Left kidney (tissue), 2 donors: ENCODE results near the gene RAB44. TPM values are rescaled to one million over a fixed set of nuclear protein-coding genes. Genes with fewer than 3 reads are reported as not detected.

ENCODE experiments used
- DNase-seq: peaks from one replicate; pipeline ENCODE4 v3.0.0-alpha.2; 2013
- polyA plus RNA-seq: library from polyadenylated mRNA; unstranded; fragments of 120-200 nt; gene quantifications from one replicate; pipeline ENCODE4 v1.2.1, GENCODE V29; 2013; ENCODE audit not compliant: insufficient read length

RAB44 gene
- polyA plus RNA-seq, 1 donor = 0.05 TPM

DNA sequence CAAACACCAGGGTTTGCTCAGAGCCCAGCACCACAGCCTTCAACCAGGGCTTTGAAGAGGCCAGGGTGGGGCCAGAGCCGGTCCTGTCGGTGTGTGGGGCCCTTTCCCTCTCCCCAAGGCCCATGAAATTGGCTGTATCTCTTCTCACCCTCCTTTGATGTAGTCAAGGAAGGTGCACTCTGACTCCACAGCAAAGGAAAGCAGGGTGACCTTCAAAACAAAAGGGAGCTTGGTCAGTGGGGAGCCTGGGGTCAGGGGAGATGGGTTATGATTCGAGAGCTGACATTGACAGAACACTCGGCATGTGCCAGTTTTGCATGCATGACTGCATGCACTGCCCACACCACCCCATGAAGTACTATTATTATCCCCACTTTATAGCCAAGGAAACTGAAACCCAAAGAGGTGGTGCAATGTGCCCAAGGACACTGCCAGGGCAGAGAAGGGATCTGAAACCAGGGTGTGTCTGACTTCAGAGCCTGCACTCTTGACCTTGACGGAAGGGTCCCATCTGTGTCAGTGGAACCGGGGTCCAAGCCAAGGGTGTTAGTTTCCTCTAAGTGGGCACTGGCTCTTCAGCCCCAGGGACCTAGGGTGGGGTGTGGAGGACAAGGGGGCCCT lies 55.4 kb downstream of the RAB44 start:
- DNase-seq = no peak

GRCh38 chr6:36753671-36754405 lies 56.2 kb downstream of the RAB44 start:
- DNase-seq = no peak

DNA sequence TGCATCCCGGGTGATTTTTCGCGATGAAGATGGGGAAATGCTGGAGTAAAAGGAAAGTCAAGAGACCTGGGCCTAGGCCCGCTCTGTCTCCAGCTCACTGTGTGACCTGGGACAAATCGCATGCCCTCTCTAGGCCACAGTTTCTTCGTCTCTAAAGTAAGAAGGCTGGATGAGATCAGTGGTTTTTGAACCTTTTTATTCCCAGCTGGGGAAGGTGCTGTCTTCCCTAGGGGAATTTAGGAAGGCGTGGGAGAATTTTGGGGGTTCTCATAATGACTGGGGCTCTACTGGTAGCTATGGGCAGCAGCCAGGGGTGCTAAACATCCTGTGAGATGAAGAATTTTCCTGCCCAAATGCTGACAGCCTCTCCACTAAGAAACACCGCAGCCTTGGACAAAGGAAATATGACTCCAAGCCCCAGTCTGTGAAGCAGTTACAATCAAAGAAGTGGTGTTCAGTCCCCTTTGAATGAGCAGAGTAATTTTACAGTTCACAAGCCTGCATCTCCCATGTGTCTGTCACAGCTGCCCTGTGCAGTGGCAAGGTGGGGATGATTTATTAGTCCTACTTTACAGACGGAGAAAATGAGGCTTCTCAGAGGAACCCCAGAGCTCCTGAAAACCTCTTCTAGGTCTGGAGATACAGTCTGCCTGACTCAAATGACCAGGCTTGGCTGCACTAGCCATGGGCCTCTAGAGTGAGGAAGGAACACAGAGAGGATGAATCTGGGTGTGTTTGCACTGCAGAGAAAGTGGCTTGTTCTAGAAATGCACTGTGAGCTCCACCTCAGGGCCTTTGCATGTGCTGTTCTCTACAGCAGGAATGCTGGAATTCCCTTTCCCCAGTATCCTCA lies 57.2 kb downstream of the RAB44 start:
- no peak for DNase-seq

DNA sequence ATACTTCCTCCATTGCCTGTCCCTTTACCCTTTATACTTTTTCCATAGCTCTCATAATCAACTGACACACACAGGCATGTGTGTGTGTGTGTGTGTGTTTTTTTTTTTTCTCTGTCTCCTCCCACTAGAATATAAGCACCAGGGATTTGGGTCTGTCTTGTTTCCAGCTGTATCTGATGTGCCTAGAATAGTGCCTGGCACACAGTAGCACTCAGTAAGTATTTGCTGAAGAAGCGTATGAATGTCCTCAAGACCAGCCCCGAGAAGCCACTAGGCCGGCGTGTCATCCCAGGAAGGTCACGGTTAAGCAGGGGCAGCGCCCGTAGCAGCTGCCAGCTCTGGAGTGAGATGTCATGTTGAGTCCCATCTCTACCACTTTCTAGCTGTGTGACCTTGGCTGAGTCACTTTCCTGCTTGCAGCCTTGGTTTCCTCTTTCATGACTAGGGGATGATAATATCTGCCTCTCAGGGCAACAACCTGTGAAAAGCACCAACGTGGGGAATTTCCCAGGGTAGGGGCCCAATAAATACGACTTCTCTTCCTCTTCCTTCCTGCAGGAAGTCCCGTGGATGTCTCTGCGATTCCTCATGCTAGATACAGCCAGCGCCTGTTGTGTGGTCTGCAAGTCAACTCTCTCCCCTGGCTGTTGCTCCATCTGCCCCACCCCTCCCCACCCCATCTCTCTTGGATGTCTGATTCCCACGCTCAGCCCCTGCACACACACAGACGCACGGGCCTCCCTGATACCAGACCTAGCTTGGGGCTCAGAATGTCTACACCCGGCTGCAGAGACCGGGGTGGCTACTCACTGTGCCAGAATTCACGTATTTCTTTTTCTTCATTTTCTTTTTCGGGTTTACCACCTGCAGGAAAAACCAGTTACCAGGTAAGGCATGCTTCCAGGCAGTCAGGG lies 58.1 kb downstream of the RAB44 start:
- DNase-seq = no peak

DNA sequence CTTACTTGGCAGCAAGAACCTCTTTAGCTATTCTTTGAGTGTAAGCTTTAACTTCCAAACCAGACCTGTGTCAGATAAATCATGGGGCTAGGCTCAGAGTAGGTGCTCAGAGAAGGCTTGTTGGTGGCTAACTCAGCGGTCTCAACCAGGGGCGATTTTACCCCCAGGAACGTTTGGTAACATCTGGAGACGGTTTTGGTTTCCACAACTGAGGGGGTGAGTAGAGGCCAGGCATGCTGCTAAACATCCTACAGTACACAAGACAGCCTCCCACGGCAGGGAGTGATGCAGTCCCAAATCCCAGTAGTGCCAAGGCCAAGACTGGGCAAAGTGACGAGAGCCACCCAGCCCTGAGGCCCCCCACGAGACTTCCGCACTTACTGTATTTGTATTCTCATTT lies 59.2 kb downstream of the RAB44 start:
- DNase-seq = no peak

DNA sequence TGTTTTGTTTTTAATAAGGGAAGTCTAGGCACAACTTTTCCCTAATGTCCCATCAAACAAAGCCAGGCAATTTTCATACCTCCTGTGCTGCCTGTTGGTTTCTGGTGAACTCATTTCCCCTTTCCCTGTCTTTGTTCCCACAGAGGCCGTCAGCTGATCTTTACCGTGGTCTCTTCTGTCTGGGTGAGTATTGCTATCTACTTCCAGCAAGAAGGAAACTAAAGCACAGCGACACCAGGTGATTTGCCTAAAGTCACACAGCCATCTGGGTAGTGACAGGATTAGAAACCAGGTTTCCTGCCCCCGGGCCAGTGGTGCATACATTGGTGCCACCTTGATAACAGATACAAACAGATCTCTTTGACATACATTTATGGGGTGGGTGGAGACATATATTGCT lies 59.6 kb downstream of the RAB44 start:
- no peak for DNase-seq

DNA sequence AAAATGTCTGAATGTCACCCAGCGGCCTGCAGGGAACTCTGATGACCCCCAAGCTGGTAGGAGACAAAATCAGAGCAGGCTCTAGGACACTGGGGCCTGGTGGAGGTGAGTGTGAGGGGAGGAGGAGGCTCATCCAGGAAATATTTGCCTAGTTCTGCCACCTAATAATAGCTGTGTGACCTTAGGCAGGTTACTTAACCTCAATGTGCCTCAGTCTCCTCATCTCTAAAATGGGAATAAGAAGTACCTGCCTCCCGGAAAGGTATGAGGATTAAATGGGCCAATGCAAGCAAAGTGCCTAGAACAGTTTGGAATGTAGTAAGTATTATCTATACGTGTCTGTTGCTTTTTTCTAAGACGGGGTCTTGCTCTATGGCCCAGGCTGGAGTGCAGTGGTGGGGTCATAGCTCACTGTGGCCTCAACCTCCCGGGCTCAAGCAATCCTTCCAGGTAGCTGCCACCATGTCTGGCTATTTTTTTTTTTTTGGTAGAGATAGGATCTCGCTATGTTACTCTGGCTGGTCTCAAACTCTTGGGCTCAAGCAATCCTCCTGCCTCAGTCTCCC lies 60.4 kb downstream of the RAB44 start:
- DNase-seq = no peak

- DNase-seq = no peak
Observed at GRCh38 chr6:36758516-36759147, 61.0 kb downstream of the RAB44 start.

DNA sequence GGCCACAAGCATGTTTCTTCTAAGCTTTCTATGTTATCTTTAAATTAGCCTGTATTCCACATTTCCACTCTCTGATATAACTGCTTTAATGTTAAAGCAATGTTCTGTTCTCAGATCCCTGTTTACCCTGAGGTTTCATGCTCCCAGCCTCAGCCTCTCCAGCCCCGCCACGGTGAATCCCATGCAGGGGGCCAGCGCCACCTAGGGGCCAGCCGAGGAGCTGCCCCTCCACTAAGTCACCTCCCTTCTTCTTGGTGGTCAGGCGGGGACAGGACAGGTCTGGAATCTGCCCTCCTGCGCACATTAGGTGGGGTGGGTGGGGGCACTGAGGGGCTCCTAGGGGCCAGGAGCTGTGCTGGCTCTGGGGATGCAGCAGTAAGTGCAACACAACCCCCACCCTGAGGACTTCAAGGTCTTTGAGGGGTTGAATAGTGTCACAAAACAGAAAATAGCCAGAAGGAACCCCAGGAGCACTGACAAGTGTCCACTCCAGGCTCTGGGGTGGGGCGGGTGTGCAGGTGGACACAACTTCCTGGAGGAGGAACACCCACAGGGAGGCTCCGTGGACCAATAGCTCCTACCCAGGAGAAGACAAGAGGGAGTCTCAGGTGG lies 61.6 kb downstream of the RAB44 start:
- no peak for DNase-seq

- DNase-seq = no peak
Observed at GRCh38 chr6:36760685-36761435, 63.2 kb downstream of the RAB44 start.

GRCh38 chr6:36762123-36762522 lies 64.5 kb downstream of the RAB44 start:
- no peak for DNase-seq

DNA sequence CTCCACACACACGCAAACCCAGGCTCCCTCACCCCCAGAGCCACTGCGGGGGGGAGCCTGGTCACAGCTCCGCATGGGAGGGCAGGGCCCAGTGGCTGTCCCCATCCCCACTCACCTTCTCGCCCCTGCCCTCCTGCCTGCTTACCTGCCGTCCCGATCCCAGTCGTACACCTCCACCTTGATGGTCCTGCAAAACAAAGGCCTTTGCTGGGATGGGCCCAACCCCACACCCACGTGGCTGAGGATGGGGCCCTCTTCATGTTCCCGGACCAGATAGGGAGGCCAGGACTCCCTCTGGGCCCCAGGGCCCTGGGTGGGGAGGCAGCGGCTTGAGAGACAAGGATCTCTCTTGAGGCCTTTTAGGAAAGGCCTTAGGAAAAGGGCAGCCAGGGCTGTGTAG lies 67.6 kb downstream of the RAB44 start:
- DNase-seq = no peak

GRCh38 chr6:36765594-36766398 lies 68.2 kb downstream of the RAB44 start:
- peak; percentile 86 for DNase-seq

- DNase-seq = no peak
Observed at GRCh38 chr6:36766399-36766945, 68.8 kb downstream of the RAB44 start.

- no peak for DNase-seq
Observed at GRCh38 chr6:36769183-36769675, 71.6 kb downstream of the RAB44 start.

DNA sequence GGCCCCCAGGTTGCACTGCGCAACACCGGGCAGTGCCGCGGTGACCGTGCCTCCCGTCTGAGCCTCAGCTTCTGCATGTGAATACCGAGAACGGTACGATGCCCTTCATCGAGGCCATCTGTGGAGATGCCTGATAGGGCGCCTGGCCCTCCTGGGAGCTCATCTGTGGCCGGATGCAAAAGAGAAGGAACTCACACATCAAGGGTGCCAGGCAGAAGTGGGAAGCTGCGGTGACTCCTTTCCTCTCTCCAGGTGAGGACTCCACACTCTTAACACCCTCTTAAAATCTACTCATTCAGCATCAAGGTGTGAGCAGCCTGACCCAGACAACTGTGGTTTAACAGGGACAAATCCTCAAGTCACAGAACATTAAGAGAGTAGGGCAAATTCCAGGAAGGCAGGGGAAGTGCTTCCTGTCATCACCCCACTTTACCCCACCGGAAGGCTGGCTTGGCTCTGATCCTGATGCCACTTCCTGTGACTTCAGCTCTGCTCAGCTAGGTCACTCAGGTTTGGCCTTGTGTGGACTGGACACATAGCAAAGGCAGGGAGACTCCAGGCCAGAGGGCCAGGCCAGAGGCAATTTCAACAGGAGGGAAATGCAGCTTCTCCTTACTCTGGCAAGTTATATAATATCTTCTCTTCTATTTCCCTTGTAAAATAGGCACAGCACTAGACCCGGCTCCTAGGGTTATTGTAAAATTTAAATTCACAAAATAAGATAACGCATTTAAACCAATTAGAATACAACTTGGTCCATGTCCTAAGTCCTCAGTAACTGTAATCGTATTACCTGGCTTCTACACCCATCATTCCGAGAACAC lies 72.3 kb downstream of the RAB44 start:
- DNase-seq = no peak

- DNase-seq = no peak
Observed at GRCh38 chr6:36771145-36771544, 73.5 kb downstream of the RAB44 start.

DNA sequence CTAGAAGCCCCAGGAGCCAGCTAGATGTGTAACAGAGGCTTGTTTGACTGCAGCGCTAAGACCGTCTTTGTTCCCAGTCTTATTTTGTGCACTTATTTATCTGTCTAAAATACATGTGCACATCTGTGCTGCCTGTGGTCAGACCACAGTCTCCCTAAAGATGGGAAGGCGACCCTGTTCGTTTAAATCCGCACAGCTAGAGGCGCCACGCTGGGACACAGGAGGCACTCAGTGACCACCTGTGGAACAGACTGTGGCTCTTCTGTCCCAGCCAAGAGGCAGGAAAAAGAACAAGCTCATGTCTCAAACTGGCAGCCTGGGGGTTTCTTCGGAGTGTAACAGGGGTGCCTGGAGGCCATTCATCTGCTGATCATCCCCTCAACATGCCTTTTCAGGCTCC lies 74.8 kb downstream of the RAB44 start:
- DNase-seq = no peak
